Measurements from ENCODE around the gene TAL1.

GRCh38 chr1:47229031-47229885 lies 2.8 kb downstream of the TAL1 start:
- TF ChIP-seq POLR2A (IDR thresholded peaks at IDR 0.05), result peak; percentile 2 to 12
- TF ChIP-seq, protein P1, sequence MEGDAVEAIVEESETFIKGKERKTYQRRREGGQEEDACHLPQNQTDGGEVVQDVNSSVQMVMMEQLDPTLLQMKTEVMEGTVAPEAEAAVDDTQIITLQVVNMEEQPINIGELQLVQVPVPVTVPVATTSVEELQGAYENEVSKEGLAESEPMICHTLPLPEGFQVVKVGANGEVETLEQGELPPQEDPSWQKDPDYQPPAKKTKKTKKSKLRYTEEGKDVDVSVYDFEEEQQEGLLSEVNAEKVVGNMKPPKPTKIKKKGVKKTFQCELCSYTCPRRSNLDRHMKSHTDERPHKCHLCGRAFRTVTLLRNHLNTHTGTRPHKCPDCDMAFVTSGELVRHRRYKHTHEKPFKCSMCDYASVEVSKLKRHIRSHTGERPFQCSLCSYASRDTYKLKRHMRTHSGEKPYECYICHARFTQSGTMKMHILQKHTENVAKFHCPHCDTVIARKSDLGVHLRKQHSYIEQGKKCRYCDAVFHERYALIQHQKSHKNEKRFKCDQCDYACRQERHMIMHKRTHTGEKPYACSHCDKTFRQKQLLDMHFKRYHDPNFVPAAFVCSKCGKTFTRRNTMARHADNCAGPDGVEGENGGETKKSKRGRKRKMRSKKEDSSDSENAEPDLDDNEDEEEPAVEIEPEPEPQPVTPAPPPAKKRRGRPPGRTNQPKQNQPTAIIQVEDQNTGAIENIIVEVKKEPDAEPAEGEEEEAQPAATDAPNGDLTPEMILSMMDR (IDR thresholded peaks at IDR 0.05 in 4 of 5, conservative IDR thresholded peaks at IDR 0.05 in 1 of 5), result no peak

Measured in gastrocnemius medialis (tissue), 4 donors.